Mucosa of descending colon (tissue), 3 donors: ENCODE results near the gene TM9SF1. TPM values are rescaled to one million over a fixed set of nuclear protein-coding genes. Genes with fewer than 3 reads are reported as not detected.

Source experiments
- ATAC-seq: fragments of 200-7000 bp; cut with Tn5 transposase; one replicate; pipeline ENCODE4 v1.9.1; 2020; ENCODE audit warnings: mild to moderate bottlenecking, moderate library complexity
- DNase-seq, 3 donors: peaks; one replicate each; pipeline ENCODE4 v3.0.0-alpha.2; 2020
- H3K36me3 ChIP-seq: fragments of 200-600 bp; one replicate; pipeline ENCODE4 v1.8.0; 2021; ENCODE audit warnings: low read depth, mild to moderate bottlenecking
- H3K4me1 ChIP-seq: fragments of 200-600 bp; one replicate; pipeline ENCODE4 v1.8.0; 2021; ENCODE audit warnings: low read depth, mild to moderate bottlenecking
- H3K4me3 ChIP-seq: fragments of 200-600 bp; one replicate; pipeline ENCODE4 v1.8.0; 2021; ENCODE audit warnings: mild to moderate bottlenecking
- H3K9me3 ChIP-seq: fragments of 200-600 bp; one replicate; pipeline ENCODE4 v1.8.0; 2021; ENCODE audit warnings: mild to moderate bottlenecking
- CTCF ChIP-seq: fragments of 200-600 bp; IDR thresholded peaks from one replicate; pipeline ENCODE4 v1.8.0; 2022; ENCODE audit warnings: antibody characterized with exemption, mild to moderate bottlenecking
- intact Hi-C, 2 donors: fragments of 100-400 bp; cut with DNase I in 1 of 2; cut with micrococcal nuclease in 1 of 2; formaldehyde crosslinking; loops; one replicate each; pipeline versions ENCODE4 v1.11.0 to v1.11.1; 2022; cut with DNase I, micrococcal nuclease
- total RNA-seq, 3 donors: library from RNA; stranded (reverse); fragmentation: NEBNext Ultra II Directional in 2 of 3; extraction: Animal tissue kit (Norgen Biotek cat#: 25700) in 2 of 3; gene quantifications; one replicate each; pipeline versions ENCODE4 v1.2.1 to v1.2.4, GENCODE V29; 2021 to 2023
- donor health status: DM: no; HTN: no; CAD: no; lungs with moderate emphysema.
- donor health status: DM: no; HTN: no; CAD: no.
- donor health status: DM: no; HTN: yes; CAD: no.

TM9SF1 gene
- total RNA-seq, 3 donors from 2014 or later = 41.7 to 49.1 (median 47.1) TPM

- DNase-seq (no peak), ATAC-seq (no peak)
- peaks cover 37% of the 10 kb centered on the region for H3K4me1 ChIP-seq
- intact Hi-C loops = no loop called here
- no peak for TF ChIP-seq CTCF
- H3K4me3 ChIP-seq = peak overlapping the region; percentile 84
- H3K36me3 ChIP-seq = peaks cover 3% of the 10 kb centered on the region
- H3K9me3 ChIP-seq = no peaks in the 10 kb centered on the region
These were observed 49.4 kb downstream of the TM9SF1 start for GRCh38 chr14:24145690-24146452.

DNA sequence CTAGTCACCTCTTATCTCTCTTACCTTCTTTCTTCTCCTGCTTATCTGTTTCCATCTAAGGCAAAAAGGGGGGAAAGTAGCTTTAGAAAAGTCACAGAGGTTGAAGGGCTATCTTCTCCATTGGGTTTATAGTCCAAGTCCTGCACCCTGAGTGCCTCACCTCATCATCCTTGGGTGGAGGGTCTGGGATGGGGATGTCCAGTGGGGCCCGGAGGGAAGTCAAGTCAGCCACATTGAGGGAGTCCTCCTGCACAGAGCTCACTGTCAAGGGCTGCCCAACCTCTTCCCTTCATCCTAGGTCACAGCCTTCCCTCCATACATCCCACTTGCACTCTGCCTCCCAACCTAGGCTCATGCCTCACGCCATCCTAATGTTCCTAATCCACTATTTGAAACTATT is 50.0 kb downstream of the TM9SF1 start:
- DNase-seq (no peak), ATAC-seq (no peak)
- no peaks in the 10 kb centered on the region for H3K9me3 ChIP-seq
- H3K4me3 ChIP-seq = no peak overlapping the region
- H3K4me1 ChIP-seq = peaks cover 37% of the 10 kb centered on the region
- no peak for TF ChIP-seq CTCF
- intact Hi-C loops = no loop called here
- peaks cover 3% of the 10 kb centered on the region for H3K36me3 ChIP-seq

GRCh38 chr14:24144451-24144850 is 50.8 kb downstream of the TM9SF1 start:
- DNase-seq (no peak), ATAC-seq (no peak)
- intact Hi-C loops = no loop called here
- no peak overlapping the region for H3K4me3 ChIP-seq
- H3K9me3 ChIP-seq = no peaks in the 10 kb centered on the region
- no peak for TF ChIP-seq CTCF
- H3K4me1 ChIP-seq = peaks cover 45% of the 10 kb centered on the region
- H3K36me3 ChIP-seq = peaks cover 3% of the 10 kb centered on the region

DNA sequence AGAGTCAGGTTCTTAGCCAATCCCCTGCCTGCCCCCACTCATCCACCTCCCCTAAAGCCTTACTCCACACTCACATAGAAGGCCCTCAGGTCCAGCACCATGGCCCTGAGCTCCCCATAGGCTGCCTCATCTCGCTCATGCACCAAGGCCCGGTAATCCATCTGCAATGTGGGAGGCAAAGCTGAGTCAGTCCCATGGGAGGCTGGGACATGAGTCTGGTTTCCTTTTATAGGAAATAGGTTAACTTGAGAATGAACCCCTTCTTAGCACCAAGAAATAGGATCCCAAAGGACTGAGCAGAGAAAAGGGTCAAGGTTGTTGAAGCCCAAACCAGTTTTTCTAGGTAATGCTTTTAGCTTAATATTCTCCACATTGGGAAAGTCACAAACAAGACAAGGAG is 51.7 kb downstream of the TM9SF1 start:
- no peak for TF ChIP-seq CTCF
- no peaks in the 10 kb centered on the region for H3K9me3 ChIP-seq
- no peak for ATAC-seq
- peaks cover 47% of the 10 kb centered on the region for H3K4me1 ChIP-seq
- no peak for DNase-seq
- intact Hi-C loops = no loop called here
- H3K36me3 ChIP-seq = peaks cover 3% of the 10 kb centered on the region
- H3K4me3 ChIP-seq = no peak overlapping the region

GRCh38 chr14:24141097-24141880 is 54.0 kb downstream of the TM9SF1 start, which contains the start of gene EMC9:
Gene EMC9, minus strand, starts transcription at chr14:24141591. Its CDS starts 287 bp downstream, at chr14:24141304.
- H3K9me3 ChIP-seq = no peaks in the 10 kb centered on the region
- intact Hi-C loops = no loop called here
- no peaks in the 10 kb centered on the region for H3K36me3 ChIP-seq
- ATAC-seq (peak; percentile 89), DNase-seq (peak; percentile 100)
- H3K4me3 ChIP-seq = peak within 1 kb of the TSS; percentile 46
- peak; percentile 64 for TF ChIP-seq CTCF
- H3K4me1 ChIP-seq = peaks cover 58% of the 10 kb centered on the region
